ENCODE measurements around the gene PHLDA1. TPM values are rescaled to one million over a fixed set of nuclear protein-coding genes. Genes with fewer than 3 reads are reported as not detected.

Gene PHLDA1
- total RNA-seq, 3 donors from 2014 or later (not counting 1 experiment from before 2014, with no cell fraction given): 11.1 to 24.0 (median 19.1) TPM

DNA sequence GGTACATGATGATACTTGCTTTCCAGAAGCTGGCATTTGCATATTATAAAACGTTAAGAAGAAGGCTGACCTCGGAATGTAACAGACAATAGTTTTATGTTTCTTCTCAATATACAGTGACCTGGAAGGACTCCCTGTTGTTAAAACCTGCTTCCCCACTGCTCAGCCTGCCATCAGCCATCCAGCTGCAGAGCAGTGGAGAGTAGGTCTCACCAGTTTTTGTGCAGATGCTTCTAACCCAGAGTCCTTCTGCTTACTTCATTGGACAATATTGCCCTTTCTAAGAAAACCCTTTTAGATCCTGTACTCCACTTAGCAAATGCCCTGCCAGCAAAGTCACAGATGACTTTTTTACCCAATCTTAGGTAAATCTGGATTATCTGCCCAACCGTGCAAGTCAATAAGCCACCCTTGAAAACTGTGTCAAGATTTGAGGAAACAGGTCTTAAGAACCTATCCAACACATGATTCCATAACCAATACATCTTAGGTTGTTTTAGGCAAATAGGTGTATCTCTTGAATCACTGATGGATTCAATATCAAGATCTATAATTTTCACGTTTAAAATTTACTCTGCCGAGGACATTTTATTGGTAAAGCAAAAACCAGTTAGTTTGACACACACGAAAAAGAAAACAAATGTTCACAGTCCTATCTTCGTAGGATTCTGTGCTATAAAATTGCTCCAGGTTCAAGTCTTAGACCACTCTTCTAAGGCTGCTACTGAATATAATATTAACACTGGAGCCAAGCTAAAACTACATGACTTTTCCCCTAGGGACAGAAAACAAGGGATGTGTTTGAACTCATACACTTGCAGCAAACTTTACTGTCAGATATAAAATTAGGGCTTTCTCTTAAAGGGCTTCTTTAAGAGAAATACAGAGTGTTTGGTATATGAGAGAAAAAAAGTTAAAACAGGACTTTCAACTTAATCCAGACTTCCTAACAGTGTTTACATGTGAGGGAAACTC is 5.7 kb downstream of the PHLDA1 start:
- H3K27me3 Mint-ChIP-seq (ENCODE audit: low read depth in 2 of 2): no peaks in the 10 kb centered on the region
- TF ChIP-seq, protein P1, sequence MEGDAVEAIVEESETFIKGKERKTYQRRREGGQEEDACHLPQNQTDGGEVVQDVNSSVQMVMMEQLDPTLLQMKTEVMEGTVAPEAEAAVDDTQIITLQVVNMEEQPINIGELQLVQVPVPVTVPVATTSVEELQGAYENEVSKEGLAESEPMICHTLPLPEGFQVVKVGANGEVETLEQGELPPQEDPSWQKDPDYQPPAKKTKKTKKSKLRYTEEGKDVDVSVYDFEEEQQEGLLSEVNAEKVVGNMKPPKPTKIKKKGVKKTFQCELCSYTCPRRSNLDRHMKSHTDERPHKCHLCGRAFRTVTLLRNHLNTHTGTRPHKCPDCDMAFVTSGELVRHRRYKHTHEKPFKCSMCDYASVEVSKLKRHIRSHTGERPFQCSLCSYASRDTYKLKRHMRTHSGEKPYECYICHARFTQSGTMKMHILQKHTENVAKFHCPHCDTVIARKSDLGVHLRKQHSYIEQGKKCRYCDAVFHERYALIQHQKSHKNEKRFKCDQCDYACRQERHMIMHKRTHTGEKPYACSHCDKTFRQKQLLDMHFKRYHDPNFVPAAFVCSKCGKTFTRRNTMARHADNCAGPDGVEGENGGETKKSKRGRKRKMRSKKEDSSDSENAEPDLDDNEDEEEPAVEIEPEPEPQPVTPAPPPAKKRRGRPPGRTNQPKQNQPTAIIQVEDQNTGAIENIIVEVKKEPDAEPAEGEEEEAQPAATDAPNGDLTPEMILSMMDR (IDR thresholded peaks at IDR 0.05): no peak

DNA sequence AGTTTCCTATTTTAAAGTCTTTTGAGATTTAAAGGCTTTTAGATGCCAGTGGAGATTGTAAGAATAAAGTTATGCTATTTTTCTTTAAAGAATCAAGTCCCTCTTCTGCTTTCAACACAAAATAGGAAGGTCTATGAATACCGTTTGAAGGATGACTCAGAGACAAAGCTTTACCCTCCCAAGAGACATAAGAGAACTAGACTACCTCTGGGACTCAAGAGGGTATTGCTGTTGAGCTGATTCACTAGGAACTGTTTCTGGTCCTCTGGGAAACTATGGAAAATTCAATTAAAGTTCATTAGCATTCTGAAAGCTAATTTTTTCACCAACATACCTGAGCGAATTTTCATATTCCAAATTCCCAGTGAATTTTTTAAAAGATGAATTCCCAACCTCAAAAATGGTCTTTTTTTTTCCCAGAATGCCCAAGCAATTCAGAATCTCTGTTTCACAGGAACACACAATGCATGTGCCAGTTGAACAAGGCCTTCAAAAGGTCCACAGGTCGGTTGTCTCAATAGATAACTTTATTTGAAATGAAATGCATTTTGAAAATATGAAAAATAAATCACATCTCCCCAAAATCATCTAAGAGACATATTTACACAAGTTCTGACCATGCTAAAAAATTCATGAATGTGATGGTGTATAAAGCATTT is 6.5 kb downstream of the PHLDA1 start:
- Mint-ChIP-seq H3K27me3 (ENCODE audit: low read depth in 2 of 2) (no peaks in the 10 kb centered on the region), H3K4me3 (no peak overlapping the region), H3K36me3 (no peaks in the 10 kb centered on the region), H3K27ac (peak overlapping the region in 1 of 2 donors; percentile 8), H3K9me3 (no peaks in the 10 kb centered on the region), H3K4me1 (peaks cover 32 to 36% of the 10 kb centered on the region in 2 donors)
- H3K27ac ChIP-seq (ENCODE audit: low read length): no peak overlapping the region
- peaks cover 20% of the 10 kb centered on the region for H3K4me1 ChIP-seq (ENCODE audit: control insufficient read depth, insufficient read depth, low read length)
- no peaks in the 10 kb centered on the region for H3K9me3 ChIP-seq (ENCODE audit: control insufficient read depth, insufficient read depth, low read length)
- DNase-seq (no peak), ATAC-seq (no peak)
- H3K4me3 ChIP-seq (ENCODE audit: low read length): no peak overlapping the region
- intact Hi-C loops (cut with micrococcal nuclease): no loop called here
- H3K27me3 ChIP-seq (ENCODE audit: control insufficient read depth, insufficient read depth, low read length): no peaks in the 10 kb centered on the region
- 79% methylated on average over 3 of the region's 3 CpGs for WGBS (ENCODE audit: insufficient coverage)
- H3K36me3 ChIP-seq (ENCODE audit: control insufficient read depth, insufficient read depth, low read length): no peaks in the 10 kb centered on the region
- TF ChIP-seq, protein P1 (IDR thresholded peaks at IDR 0.05): no peak

More for the DNA sequence above, 5.7 kb downstream of the PHLDA1 start:
- intact Hi-C loops (cut with micrococcal nuclease): no loop called here
- Histone ChIP-seq H3K4me1 (ENCODE audit: control insufficient read depth, insufficient read depth, low read length) (peaks cover 21% of the 10 kb centered on the region), H3K27me3 (ENCODE audit: control insufficient read depth, insufficient read depth, low read length) (no peaks in the 10 kb centered on the region), H3K36me3 (ENCODE audit: control insufficient read depth, insufficient read depth, low read length) (no peaks in the 10 kb centered on the region), H3K9me3 (ENCODE audit: control insufficient read depth, insufficient read depth, low read length) (no peaks in the 10 kb centered on the region), H3K27ac (ENCODE audit: low read length) (no peak overlapping the region), H3K4me3 (ENCODE audit: low read length) (no peak overlapping the region)
- Mint-ChIP-seq H3K9me3 (no peaks in the 10 kb centered on the region), H3K27ac (peak overlapping the region in 1 of 2 donors; percentile 8), H3K4me1 (peaks cover 32 to 36% of the 10 kb centered on the region in 2 donors), H3K4me3 (no peak overlapping the region), H3K36me3 (no peaks in the 10 kb centered on the region)
- ATAC-seq (no peak), DNase-seq (no peak)
- WGBS (ENCODE audit: insufficient coverage): 95% methylated on average over 7 of the region's 7 CpGs

DNA sequence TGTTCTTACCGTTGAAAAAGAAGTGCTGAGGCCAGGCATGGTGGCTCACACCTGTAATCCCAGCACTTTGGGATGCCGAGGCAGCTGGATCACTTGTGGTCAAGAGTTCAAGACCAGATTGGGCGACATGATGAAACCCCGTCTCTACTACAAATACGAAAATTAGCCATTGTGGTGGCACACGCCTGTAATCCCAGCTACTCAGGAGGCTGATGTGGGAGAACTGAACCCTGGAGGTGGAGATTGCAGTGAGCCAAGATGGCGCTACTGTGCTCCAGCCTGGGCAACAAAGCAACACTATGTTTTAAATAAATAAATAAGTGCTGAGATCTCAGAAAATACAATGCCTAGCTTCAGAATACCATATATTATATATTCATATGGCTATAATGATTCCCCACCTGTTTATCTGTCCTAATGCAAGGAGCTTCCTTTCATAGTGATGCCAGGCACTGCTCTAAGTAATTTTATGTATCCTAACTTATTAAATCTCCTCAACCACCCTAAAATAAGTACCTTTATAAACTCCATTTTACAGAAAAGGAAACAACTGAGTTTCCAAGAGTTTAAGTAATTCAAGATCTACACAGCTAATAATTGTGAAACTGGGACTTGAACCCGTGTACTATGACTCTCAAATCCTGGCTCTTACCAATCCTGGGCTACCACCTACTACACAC is 7.3 kb downstream of the PHLDA1 start:
- no peaks in the 10 kb centered on the region for H3K27me3 Mint-ChIP-seq (ENCODE audit: low read depth in 2 of 2)
- H3K36me3 Mint-ChIP-seq: no peaks in the 10 kb centered on the region
- H3K27me3 ChIP-seq (ENCODE audit: control insufficient read depth, insufficient read depth, low read length): no peaks in the 10 kb centered on the region
- intact Hi-C loops (cut with micrococcal nuclease): no loop called here
- DNase-seq (no peak), ATAC-seq (no peak)
- H3K4me1 Mint-ChIP-seq: peaks cover 34 to 38% of the 10 kb centered on the region in 2 donors
- WGBS (ENCODE audit: insufficient coverage): 79% methylated on average over 7 of the region's 8 CpGs
- TF ChIP-seq, protein P1 (IDR thresholded peaks at IDR 0.05): no peak
- H3K4me1 ChIP-seq (ENCODE audit: control insufficient read depth, insufficient read depth, low read length): peaks cover 26% of the 10 kb centered on the region
- no peaks in the 10 kb centered on the region for H3K36me3 ChIP-seq (ENCODE audit: control insufficient read depth, insufficient read depth, low read length)
- no peaks in the 10 kb centered on the region for H3K9me3 Mint-ChIP-seq
- no peak overlapping the region for H3K4me3 Mint-ChIP-seq
- no peak overlapping the region for H3K4me3 ChIP-seq (ENCODE audit: low read length)
- H3K9me3 ChIP-seq (ENCODE audit: control insufficient read depth, insufficient read depth, low read length): no peaks in the 10 kb centered on the region
- H3K27ac ChIP-seq (ENCODE audit: low read length): no peak overlapping the region
- H3K27ac Mint-ChIP-seq: no peak overlapping the region

Data from natural killer cell (primary cell).